NCI-H1092 (cell line): Measurements from ENCODE around the gene PLXNA2.

Experiments used
- DNase-seq: peaks from one replicate; lab custom pipeline; 2025; lab: John Stamatoyannopoulos, UW

The PLXNA2 gene

DNA sequence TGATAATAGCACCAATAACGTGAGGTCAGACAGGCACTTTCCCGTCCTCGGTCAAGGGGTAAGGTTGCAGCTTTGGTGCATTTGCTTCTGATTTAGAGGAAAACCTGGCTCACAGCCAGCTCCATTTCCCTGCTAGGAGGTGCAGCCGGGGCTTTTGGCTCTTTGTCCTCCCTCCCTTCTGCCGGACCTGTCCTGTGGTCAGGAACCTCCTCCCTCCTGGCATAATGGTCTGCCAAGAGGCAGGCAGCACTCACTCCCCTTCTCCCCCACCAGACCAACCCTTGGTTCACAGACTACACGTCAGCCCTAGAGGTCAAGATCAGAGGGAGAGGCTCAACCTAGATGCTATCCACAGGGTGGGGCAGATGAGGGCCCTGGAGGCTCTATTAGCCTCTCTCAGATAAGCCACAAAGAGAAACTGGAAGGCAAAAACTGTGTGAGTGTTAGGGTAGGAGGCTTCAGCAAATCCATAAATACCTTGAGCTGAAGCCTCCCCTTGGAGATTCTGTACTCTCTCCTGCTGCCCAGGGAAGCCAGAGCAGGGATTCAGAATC is 64.8 kb downstream of the PLXNA2 start:
- peak; percentile 12 for DNase-seq

GRCh38 chr1:208178091-208178529 is 66.1 kb downstream of the PLXNA2 start:
- DNase-seq: peak; percentile 76

GRCh38 chr1:208177656-208178055 is 66.5 kb downstream of the PLXNA2 start:
- DNase-seq: no peak

GRCh38 chr1:208176649-208177048 is 67.5 kb downstream of the PLXNA2 start:
- DNase-seq: no peak

DNA sequence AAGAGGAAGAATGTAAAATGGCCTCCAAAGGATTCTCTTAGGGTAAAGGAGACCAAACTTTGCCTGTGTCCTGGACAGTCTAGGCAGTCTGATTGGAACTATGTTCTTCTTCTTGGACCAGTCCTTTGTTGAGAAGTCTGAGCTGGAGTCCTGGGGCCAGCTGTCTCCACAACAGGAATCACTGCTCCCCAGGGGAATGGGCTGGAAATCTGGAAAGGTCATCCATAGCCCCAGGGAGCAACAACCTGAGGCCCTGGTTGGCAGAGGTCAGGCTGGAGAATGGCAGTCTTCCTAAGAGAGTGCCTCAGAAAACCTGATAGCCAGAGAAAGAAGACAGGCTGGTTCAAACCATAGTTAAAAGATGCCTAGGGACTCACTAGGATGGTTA is 68.7 kb downstream of the PLXNA2 start:
- DNase-seq: no peak

DNA sequence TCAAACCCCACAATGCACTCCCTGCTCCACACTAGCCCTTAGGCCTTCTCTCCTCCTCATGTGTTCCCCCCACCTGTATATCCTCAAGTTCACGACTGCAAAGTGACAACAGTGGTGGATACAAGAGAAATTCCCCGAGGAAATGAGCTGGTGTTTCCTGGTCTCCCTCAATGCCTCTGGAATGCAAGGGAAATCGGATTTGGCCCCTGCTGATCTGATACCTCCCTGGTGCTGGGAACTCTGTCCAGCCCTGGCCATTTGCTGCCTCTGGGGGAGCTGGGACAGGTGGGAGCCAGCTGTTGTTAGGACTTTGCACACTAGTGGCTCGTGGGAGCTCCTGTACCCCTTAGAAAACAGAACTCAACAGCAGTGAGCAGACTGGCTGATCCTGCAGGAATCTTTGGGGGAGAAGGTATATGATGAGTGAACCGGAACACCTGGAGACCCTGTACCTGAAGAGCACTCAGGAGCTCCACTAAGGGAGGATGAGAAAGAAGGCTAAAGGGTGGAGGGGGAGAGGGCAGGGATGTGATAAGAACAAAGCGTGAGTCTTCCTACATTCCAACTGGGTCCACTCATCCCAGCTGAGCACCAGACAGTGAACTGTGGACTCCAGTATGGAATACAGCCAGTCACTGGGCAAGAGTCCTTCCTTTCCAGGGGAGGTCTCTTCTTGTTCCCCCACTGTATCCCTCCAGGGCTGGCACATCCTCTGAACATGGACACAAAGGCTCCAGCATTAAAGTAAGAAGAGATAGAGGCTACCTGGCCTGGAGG is 69.3 kb downstream of the PLXNA2 start:
- no peak for DNase-seq

DNA sequence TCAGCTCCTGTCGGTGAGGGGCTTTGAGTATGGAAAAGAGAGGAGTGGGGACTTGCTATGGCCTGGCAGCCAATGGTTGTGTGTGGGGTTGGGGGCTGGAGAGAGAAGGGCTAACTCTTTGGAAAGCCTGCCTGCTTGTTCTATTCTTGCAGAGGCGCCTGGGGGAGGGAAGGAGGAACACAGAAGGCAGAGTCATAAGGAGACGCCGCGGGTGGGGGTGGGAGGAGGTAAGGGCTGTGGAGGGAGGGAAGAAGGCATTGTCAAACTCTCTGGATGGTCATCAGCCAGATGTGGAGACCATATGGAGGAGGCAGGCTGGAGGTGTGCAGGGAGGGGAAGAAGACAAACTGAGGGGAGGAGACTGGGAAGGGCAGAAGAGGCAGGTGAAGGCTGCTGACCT is 70.0 kb downstream of the PLXNA2 start:
- no peak for DNase-seq

DNA sequence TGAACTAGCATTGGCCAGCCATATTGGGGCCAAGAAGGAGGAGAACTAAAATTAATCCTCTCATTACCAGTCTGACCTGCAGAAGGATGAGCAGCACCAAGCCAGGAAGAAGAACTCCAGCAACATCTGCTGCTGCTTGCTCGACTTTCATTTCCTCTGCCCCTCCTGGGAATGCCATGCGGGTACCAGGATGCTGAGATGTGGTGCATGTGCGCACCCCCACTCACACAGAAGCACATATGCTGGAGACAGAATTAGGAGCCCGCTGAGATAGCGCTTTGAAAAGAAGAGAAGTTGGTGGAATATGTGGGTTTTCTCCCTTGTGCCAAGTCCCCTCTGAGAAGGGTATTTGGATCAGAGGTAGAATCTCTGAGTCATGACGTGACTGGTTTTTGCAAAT is 70.4 kb downstream of the PLXNA2 start:
- DNase-seq: no peak

GRCh38 chr1:208172423-208173145 is 71.6 kb downstream of the PLXNA2 start:
- no peak for DNase-seq

- DNase-seq: no peak
Measured at GRCh38 chr1:208171616-208172422, 72.4 kb downstream of the PLXNA2 start.

GRCh38 chr1:208170252-208170651 is 73.9 kb downstream of the PLXNA2 start:
- DNase-seq: peak; percentile 69

DNA sequence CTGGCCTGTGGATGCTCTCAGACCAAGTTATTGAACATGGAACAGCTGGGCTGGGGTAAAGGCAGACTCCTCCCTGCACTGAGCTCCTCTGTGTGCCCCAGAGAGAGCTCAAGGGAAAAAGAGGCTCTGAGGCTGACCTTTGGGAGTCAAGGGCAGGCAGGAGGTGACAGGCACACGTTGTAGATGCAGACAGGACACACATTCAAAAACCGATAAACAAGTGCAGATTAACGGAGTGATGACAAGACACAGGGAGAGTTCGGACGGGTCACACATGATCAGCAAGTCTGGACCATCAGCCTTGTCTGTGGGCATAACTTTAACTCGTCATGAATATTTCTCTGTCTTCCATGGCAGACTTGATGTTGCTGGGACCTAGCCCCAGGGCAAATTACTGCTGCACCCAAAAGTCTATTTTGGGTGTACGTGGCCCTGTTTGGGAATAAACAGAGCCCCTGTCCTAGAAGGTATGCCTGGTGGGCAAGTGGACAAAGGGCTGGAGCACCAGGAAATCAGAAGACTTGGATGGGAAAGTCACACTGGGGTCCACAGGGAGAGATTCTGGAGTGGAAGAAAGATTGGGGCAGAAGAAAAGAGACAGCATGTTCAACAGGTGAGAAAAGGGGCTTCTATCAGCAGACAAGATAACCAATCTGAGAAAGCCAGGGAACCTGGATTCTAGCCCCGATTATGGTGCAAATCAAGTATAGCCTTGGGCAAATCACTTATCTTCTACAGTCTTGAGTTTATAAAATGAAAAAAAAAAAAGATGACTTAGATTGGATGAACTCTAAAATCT is 74.9 kb downstream of the PLXNA2 start:
- DNase-seq: no peak

DNA sequence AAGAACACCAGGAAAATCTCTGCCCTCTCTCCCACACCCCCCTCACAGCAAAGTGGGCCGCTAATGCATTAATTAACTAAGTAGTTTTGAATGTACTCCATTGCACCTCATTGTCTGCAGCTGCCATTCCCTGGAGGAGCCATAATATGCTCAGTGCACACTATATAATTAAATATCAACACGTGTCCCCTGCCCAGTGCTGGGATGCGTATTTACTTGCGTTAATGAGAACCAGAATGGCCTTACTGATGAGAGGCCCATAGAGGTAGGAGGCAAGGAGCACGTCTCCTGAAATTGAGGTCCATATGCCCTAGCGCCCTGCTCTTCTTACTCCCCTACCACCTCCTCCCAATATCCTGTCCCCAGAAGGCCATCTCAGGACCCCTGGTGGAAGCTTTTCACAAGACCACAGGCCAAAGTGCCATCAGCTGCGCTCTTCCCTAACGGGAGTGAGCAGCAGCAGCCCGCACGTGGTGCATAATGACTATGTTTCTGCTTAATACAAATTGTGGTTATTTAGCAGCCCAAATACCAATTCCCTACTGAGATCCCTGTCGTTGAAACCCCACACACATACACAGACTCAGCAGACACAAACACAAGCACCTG is 76.8 kb downstream of the PLXNA2 start:
- DNase-seq: no peak

DNA sequence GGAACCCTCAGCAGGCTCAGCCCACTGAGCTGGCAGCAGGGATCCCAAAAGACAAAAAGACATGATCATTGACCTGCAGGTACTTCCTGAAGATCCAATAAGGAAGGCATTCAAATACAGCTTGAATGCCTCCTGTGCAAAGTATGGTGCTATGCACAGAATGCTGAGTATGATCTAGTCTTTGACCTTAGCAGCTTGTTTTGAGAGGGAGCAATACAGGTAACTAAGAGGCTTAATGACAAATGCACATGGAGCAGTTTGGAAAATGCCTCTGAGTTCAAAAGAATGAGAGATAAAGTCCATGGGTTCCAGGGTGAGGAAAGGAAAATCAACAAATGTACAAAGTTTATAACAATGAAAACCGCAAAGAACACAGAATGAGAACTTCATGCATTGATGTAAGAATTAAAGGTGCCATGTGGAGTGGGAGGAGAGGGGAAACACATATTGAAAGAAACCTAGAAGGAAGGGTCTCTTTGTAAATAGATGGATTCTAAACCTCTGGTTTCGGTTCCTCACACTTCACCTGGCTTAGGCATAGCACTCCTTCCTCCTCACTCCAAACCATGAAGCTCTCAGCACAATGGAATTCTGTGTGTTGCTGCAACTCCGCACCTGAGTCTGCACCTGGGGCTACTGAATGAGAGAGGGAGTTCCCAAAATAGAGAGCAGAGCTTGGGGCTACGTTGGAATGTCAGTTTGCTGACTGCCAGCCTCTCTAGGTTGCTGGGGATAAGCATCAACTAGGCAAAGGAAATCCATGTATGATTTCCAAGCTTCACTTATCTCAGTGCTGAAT is 77.6 kb downstream of the PLXNA2 start:
- DNase-seq: no peak

DNA sequence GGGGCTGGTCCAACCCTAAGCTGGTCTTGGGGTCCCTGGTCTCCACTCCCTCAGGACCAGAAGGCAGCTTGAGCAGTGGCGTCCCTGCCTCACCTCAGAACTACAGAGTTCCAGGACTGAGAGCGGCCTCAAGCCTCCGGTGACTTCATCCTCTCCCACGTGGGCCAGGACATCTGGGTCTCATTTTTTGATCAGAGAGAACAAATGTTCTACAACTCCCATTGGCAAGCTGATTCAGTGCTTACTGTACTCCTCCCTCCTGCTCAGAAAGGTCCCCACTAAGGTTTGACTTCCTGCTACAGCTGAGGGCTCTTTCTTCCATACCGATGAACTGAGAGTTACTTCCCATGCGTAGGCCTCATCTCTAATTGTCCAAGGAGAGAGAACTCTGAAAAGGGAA is 78.5 kb downstream of the PLXNA2 start:
- no peak for DNase-seq

DNA sequence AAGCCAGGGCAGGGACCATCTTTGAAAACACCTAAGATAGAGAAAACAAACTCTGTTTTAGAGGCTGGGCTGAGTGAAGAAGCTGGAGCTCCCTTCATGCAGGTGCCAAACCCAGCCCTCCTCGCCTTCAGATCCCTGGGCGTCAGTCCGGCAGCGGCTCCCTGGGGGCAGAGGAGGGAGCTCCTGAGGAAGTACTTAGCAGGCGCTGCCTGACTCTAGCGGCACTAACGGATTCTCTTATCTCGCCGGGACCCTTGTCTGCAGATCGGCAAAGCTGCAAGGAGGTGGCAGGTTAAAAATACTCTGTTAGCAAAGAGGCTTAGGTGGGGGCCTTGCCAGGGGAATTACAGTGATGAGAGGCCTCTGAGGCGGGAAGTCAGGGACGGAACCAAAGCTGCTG is 79.6 kb downstream of the PLXNA2 start:
- DNase-seq: no peak

DNA sequence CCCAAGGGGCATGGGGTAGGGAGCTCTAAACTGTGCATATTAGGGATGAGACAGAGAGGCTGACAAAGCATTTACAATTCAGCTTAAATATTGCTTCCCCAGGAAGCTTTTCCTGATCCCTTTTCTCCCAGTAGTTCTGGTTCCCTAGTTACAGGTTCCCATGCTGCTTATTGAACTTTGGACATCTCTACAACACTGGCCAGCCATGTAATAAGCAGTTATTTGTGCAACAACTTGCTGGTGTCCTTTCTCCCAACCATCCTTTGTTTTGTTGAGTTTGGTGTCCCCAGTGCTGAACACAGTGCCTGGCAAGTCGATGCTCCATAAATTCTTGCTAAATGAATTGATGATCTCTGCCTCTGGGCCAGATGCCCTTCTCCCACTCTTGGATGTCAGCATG is 80.6 kb downstream of the PLXNA2 start:
- no peak for DNase-seq

- no peak for DNase-seq
Measured at GRCh38 chr1:208162903-208163302, 81.3 kb downstream of the PLXNA2 start.

DNA sequence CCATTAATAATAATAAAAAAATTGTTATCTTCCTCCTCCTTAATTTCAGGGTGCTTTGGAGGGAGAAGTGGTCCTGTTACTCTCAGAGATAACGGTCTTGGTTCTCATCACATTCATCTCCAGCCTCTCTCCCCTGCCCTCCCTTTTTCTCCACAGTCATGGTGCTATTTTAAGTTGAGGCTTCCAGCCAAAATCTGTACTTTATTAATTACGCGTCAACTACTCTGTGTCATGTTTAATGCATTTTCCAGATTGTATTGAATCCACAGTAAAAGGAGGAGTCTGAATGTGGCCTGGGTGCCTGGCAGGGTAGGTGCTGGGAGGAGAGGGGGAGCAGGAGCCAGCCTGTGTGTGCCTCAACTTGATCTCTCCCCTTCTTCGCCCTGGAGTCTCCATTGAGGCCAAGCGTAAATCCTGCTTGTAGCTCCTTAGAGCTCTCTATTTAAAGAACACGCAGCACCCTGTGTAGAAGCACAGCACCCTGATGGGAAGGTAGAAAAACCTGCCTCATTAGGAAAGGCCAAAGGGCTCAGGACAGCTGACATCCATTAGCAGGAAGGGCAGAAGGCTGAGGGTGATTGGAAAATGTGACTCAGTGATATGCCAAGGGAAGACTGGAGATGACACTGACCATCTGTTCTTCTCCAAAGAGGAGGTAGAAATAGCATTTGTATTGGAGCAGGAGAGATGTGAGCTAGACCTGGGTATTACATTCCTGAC is 82.4 kb downstream of the PLXNA2 start:
- DNase-seq: no peak

DNA sequence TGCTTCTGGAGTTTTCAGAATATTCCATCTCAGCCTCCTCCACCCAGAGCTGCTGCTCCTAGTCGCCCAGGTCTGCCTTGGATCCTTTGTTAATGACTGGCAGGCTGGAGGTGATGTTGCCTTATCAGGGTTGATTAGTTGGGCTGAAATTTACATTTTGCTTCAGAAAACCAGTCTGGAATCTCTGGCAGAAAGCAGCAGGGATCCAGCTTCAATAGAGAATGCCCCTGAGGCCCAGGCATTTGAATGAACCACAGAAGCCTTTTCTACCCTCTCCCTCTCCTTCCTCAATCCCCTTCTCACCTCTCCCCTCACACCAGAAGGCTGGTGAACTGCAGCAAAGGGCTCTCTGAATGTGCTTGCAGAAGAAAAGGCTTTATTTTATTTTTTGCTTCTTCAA is 83.2 kb downstream of the PLXNA2 start:
- no peak for DNase-seq
